GM18861 (cell line): ENCODE measurements around the gene XKR8.
"Not testable (repeated sequence)": the region's sequence is repeated elsewhere in the genome, so short reads cannot be mapped to it uniquely, and the experiment has no call there.

Source experiments
- ATAC-seq: cut with Tn5 transposase; IDR thresholded peaks from one replicate; pipeline ENCODE4 v1.9.1; 2021; ENCODE audit not compliant: unreplicated experiment

XKR8 gene

DNA sequence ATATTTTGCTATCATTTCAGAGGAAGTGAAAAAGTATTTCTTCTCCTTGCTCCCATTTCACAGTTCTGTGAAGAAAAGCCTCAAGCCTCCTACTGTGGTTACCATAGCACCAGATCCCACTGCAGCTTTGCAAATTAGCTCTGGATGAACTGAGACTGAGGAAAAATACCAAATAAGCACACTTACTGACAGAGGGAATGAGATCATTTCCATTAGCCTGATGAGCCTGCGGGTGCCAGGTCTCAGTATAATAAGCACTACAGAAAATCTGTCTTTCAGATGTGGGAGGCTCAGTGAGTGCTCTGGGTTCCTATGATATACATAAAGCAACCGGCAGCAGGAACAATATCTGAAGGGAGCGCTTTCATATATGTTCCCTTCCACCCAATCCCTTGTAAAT is 21.4 kb downstream of the XKR8 start:
- ATAC-seq = no peak

DNA sequence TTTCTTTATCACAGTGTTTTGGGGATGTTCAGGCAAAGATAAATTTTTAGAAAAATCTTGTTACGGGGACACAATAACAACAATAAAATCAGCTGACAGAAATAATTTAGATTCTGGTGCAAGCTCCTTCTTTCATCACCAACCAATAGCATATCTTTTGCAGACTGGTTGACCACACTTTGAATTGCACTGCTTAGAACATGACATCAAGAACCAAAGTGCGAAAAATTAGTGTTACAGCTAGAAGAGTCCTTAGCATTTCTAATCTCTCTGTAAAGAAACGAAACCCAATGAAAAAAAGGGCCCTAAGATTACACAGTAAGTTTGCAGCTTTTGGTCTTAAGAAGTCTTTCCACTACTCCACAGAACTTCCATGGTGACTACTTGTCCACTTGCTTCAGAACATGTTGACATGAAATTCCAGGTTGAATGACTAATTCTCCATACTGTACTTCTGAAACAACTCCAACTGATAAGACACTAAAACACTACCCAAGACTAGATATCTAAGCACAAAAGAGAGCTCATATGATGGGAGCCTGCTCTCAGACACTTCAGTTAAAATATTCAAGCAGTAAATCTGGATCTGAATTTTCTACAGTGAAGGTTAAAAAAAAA is 31.3 kb downstream of the XKR8 start:
- ATAC-seq = no peak

DNA sequence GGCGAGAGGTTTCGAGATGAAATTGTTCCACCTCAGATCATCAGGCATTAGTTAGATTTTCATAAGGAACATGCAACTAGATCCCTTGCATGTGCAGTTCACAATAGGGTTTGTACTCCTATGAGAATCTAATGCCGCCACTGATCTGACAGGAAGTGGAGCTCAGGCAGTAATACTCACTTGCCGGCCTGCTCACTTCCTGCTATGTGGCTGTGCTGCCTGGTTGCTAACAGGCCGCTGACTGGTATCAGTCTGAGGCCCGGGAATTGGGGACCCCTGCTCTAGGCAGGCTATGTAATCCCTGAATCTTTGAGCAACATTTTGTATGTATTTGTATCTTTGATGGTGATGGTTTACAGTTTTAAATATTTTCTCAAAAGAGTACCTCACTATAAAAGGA is 32.5 kb downstream of the XKR8 start:
- no peak for ATAC-seq

DNA sequence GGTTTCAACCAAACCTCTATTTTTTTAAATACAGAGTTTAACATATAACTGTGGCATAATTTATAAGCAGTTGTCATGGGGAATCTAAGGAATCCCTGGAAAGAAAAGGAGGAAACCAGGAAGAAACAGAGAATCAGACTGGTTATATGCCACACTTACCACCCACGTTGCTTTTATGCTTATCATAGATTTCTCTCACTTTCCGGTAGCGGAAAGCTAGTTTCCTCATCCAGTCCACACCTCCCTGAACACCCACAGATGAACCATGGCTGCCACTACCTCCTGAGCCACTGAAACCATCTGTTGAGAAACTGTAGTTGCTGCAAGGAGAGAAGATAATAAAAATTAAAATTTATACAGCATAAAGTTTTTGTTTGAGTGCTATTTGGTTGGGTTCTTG is 33.5 kb downstream of the XKR8 start:
- ATAC-seq = no peak

DNA sequence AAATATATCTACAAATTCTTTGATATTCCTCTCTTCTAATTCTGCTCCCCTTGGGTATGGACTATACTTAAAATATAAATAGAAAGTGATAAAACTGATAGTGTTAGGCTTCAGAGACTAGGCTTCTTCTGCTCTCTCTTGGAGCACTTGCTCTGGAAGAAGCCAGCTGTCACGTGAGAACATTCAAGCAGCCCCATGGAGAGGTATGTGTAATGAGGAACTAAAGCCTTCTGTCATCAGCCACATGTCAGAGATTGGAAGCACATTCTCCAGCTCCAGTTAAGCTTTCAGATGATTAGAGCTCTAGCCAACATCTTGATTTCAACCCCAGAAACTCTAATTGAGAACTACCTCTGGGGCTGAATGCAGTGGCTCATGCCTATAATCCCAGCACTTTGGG is 34.3 kb downstream of the XKR8 start:
- ATAC-seq = no peak

DNA sequence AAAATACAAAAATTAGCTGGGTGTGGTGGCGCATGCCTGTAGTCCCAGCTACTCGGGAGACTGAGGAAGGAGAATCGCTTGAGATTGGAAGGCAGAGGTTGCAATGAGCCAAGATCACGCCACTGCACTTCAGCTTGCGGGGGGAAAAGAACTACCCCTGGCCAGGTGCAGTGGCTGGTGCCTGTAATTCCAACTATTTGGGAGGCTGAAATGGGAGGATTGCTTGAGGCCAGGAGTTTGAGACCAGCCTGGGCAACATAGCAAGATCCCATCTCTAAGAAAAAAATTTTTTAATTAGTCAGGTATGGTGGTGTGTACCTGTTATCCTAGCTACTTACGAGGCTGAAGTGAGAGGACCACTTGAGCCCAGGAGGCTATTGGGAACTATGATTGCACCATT is 34.8 kb downstream of the XKR8 start:
- not testable (repeated sequence) for ATAC-seq

DNA sequence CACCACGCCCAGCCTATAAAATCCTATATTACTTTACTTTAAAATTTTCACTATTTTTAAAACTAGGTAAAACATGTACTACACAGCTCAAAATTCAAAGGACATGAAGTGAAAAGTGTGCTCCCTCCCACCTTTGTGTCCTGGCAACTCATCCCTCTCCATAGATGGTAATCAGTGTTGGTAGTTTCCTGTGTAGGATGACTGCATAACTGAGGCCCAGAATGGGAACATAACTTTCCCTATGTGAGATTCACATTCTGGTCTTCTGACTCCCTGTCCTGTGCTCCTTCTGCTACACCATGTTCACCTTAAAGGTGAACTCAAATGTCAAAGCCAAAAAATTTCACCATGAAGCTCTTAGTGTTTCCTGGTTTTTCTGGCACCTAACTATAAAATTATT is 39.3 kb downstream of the XKR8 start:
- ATAC-seq = no peak

DNA sequence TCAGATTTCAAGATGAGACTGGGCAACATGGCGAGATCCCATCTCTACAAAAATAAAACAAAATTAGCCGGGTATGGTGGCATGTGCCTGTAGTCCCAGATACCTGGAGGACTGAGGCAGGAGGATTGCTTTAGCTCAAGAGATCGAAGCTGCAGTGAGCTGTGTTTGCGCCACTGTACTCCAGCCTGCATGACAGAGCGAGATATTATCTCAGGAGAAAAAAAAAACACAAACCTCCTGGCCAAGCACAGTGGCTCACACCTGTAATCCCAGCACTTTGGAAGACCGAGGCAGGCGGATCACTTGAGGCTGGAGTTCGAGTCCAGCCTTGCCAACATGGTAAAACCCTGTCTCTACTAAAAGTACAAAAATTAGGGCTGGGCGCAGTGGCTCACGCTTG is 42.8 kb downstream of the XKR8 start:
- ATAC-seq = no peak

DNA sequence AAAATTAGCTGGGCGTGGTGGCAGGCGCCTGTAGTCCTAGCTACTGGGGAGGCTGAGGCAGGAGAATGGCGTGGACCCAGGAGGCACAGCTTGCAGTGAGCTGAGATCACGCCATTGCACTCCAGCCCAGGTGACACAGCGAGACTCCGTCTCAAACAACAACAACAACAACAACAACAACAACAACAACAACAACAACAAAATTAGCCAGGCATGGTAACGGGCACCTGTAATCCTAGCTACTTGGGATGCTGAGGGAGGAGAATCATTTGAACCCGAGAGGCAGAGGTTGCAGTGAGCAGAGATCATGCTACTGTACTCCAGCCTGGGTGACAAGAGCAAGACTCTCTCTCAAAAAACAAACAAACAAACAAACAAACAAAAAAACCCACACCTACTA is 43.3 kb downstream of the XKR8 start:
- not testable (repeated sequence) for ATAC-seq

DNA sequence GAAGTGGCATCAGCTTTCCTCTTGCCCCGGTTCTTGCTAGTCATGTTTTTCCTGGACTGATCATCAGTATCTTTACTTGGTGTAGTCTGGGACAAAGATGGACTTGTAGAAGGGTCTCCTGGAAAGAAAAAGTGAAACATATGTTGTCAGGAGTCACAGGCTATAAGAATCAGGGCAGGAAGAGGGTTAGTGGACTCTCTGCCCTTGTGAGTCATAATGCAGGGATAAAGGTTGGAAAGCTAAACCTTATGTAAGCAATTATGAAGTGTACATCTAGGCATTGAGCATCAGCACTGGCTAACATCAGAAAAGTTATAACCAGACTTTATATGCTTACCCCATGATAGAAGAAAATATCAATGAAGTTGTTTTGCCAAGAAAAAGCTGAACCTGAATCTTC is 51.2 kb downstream of the XKR8 start:
- no peak for ATAC-seq
